Epithelial cell of proximal tubule (primary cell): ENCODE measurements around the gene TMEM171. TPM values are rescaled to one million over a fixed set of nuclear protein-coding genes. Genes with fewer than 3 reads are reported as not detected.

Experiments
- DNase-seq: peaks from one replicate; pipeline ENCODE4 v3.0.0-alpha.2; 2011; ENCODE audit warnings: low read depth
- H3K4me3 ChIP-seq: 2 replicates; pipeline ENCODE4 v1.5.1; 2011; ENCODE audit warnings: low read depth, mild to moderate bottlenecking, low read length
- total RNA-seq: library from RNA; depleted of rRNA; stranded (reverse); fragments of >200 nt; gene quantifications from 2 replicates; pipeline ENCODE4 v1.2.3, GENCODE V29; 2015
- TF ChIP-seq, protein P1 (sequence below): conservative IDR thresholded peaks from 2 replicates; pipeline ENCODE4 v1.5.1; 2012; ENCODE audit warnings: low read depth, mild to moderate bottlenecking, low read length

TMEM171 gene
- total RNA-seq, 1 donor from 2014 or later, result 10.6 TPM

DNA sequence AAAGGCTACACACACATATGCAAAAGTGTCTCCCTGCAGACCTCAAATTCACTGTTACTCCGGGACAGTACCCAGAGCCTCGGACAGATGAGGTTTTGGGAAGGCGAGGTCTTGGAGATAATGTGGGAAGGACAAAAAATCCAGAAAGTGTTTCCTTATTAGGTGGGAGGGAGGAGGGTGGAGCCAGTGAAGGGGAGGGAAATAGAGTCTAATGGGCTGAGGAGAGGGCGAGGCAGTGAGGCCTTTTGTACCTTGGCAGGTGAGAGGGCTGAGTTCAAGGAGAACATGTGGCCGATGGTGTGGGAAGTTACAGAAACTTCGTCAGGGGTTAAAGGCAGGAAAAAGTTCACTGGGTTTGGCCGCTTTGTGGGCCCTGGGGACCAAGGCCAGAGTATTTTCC lies 30.5 kb downstream of the TMEM171 start:
- TF ChIP-seq, protein P1, sequence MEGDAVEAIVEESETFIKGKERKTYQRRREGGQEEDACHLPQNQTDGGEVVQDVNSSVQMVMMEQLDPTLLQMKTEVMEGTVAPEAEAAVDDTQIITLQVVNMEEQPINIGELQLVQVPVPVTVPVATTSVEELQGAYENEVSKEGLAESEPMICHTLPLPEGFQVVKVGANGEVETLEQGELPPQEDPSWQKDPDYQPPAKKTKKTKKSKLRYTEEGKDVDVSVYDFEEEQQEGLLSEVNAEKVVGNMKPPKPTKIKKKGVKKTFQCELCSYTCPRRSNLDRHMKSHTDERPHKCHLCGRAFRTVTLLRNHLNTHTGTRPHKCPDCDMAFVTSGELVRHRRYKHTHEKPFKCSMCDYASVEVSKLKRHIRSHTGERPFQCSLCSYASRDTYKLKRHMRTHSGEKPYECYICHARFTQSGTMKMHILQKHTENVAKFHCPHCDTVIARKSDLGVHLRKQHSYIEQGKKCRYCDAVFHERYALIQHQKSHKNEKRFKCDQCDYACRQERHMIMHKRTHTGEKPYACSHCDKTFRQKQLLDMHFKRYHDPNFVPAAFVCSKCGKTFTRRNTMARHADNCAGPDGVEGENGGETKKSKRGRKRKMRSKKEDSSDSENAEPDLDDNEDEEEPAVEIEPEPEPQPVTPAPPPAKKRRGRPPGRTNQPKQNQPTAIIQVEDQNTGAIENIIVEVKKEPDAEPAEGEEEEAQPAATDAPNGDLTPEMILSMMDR, result no peak
- H3K4me3 ChIP-seq, result no peak overlapping the region
- no peak for DNase-seq

DNA sequence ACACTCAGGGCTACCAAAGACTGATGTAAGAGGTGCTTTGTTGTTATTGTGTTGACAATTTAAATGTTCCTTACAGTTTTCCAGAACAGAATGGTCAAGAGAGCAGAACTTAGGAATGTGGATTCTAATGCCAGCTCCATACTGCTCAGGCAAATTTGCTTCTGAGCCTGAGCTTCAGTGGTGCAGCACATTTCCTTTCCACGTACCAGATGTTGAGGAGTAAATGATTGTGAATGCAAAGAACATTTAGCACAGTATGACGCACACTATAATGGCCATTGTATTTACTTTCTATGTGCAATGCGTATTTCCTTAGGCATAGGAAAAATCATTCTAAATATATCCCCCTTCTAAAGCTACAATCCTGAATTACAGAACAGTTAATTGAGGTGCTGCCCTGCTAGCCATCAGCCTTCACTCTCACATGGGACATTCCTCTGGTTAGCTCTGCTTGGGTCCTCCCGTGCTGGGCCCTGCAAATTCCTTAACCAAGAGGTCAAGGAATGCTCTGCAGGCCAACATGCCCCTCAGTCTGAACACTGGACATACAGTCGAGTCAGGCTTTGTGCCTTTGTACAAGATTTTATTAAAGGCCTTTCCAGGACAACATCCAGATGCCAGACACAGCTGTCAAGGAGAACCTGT lies 31.5 kb downstream of the TMEM171 start:
- H3K4me3 ChIP-seq, result no peak overlapping the region
- TF ChIP-seq, protein P1, result no peak
- DNase-seq, result no peak

DNA sequence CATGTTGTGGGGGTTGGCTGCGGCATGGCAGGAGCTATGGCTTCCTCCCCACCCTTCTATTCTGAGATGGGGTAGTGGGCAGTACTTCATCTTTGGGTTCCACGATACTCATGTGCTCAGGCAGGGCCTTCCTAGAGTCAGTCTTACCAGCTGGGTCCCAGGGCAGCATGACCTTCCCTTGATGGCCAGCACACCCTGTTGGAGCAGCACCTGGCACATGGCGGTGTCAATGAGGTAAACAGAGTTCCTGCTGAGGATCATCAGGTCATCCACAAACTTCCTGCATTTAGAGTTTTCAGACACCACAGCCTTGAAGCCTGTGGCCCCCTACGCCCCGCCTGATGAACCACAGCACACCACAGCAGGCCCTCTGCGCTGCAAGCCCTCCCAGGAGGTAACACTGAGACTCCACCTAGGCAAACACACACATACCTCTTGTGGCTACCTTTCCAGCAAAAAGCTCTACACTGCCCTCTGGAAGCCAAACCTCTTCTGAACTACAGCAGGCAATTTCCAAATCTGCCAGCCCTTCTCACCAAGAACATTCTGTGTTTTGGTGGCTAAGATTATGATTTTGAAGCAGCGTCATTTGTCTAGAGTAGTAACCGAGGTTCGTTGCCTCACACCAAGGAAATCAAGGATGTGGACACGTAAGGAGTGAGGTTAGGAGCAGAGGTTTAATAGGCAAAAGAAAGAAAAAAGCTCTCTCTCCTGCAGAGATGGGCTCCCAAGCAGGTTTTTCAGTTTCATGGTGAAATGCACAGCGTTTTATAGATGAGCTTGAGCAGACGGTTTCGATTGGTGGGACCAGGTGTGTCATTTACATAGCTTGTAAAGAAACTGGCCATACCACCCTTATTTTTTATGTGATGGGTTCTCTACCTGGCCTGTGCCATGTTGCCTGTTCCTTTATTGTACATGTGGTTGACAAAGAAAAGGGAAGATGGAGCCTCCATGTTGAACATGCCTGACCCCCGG lies 32.3 kb downstream of the TMEM171 start:
- no peak overlapping the region for H3K4me3 ChIP-seq
- no peak for DNase-seq
- TF ChIP-seq, protein P1, result peak; percentile 39

DNA sequence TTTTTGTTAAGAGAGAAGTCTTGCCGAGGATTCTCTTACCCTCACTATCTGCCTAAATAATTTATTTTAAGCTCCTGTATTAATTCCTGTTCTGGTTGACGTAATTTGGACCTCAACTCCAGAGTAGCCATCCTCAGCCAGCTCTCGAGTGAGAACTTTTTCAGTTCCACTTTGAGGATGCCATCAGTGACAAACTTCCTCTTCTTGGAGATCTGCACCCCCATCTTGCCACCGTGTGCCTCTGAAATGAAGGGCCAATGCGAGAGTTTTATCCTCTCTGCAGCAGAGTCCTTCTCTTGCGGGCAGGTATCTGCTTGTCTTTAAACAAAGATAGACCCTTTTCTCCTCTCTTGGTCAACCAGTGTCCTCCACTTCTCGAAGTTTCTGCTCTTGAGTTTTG lies 33.1 kb downstream of the TMEM171 start:
- no peak for DNase-seq
- H3K4me3 ChIP-seq, result no peak overlapping the region
- TF ChIP-seq, protein P1, result no peak

DNA sequence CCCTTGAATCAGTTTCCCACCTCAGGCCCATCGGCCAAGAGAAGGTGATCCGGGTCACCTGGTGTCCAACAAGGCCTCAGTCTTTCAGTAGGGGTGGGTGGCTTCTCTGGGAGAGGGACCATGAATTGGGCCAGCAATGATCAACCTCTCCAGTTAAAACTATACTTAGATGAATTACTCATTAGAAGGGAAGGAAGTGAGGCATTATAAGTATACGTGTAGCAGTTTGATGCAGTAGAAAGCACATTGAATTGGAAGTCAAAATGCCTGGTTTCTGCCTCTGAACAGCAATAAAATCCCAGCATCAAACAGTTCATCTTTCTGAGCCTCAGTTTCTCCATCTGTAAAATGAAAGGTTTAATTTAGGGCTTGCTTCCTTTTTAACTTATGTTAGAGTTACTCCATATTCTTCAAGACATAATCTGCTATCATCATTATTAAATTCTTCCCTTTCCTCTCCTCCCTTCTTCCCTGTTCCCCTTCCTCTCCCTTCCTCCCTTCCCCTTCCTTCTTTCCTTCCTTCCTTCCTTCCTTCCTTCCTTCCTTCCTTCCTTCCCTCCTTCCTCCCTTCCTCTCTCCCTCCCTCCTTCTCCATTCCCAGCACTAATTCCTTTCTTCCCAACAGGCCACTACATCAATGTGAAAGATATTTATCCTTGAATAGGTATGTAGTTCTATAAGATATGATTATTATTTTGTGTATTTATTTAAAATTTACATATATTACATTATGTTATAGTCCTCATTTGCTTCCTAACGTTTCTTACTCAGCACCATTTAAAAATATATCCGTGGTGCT lies 34.0 kb downstream of the TMEM171 start:
- DNase-seq, result no peak
- TF ChIP-seq, protein P1, result no peak
- H3K4me3 ChIP-seq, result no peak overlapping the region

DNA sequence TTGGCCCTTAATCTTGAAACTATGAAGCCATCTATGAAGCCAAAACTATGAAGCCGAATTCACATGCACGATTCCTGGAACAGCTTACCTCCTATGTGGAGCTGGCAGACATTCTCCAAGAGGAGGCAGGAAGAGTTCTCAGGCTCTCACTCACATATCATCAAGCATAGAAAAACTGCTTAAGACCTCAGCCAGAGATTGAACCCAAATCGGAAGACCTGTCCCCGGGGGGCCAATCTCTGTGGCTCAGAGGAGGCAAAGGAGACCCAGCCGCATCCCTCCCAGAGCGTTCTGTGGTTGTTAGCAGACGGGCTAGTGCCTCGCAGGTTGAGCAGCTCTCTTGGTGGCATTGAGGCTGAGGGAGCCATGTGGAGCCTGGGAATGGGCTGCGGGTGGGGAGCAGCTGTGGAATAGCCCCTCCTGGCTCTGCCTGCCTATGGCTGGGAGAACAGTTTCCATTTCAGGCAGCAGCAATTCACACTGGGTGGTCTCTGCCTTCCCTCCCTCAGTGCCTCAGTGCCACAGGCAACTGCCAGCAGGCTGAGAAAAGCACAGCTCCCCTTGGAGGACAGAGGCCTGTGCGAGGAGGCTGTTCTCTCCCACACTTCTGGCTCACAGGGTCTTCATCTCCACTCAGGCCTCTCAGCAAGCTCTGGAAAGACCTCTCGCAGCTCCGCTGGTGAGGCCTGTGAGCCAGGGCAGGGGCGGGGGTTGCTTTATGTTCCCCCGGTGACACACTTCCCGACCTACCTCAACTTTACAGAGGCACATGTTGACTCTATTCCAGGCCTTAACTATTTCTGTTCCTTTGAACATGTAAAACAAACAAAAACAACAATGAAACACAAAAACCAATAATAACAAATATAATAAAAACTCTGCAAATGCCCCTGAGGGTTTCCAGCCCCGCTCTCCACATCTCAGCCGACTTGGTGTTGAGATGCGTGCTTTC lies 35.2 kb downstream of the TMEM171 start:
- no peak overlapping the region for H3K4me3 ChIP-seq
- no peak for DNase-seq
- TF ChIP-seq, protein P1, result no peak
